ENCODE data around the gene ACSF3.

- no peak for TF ChIP-seq POLR2A (IDR thresholded peaks at IDR 0.05)
- TF ChIP-seq, protein P1, sequence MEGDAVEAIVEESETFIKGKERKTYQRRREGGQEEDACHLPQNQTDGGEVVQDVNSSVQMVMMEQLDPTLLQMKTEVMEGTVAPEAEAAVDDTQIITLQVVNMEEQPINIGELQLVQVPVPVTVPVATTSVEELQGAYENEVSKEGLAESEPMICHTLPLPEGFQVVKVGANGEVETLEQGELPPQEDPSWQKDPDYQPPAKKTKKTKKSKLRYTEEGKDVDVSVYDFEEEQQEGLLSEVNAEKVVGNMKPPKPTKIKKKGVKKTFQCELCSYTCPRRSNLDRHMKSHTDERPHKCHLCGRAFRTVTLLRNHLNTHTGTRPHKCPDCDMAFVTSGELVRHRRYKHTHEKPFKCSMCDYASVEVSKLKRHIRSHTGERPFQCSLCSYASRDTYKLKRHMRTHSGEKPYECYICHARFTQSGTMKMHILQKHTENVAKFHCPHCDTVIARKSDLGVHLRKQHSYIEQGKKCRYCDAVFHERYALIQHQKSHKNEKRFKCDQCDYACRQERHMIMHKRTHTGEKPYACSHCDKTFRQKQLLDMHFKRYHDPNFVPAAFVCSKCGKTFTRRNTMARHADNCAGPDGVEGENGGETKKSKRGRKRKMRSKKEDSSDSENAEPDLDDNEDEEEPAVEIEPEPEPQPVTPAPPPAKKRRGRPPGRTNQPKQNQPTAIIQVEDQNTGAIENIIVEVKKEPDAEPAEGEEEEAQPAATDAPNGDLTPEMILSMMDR (IDR thresholded peaks at IDR 0.05 in 4 of 5, conservative IDR thresholded peaks at IDR 0.05 in 1 of 5), result no peak
Measured at GRCh38 chr16:89138513-89138795, 44.8 kb downstream of the ACSF3 start.

Measured in gastrocnemius medialis (tissue), 4 donors.